PFSK-1 (cell line): ENCODE data around the gene AFAP1L2.

Experiments
- FOXP2 ChIP-seq: optimal IDR thresholded peaks from 2 replicates; pipeline ENCODE3; 2011; ENCODE audit warnings: borderline replicate concordance, control low read depth, inconsistent platforms; ENCODE audit not compliant: insufficient read depth; ENCODE audit errors: extremely low read length, extremely low read depth
- POLR2AphosphoS5 ChIP-seq: IDR thresholded peaks from 2 replicates; pipeline ENCODE4 v1.6.1; 2012; ENCODE audit warnings: low read depth, mild to moderate bottlenecking, control low read depth, low read length, moderate library complexity
- REST ChIP-seq, 2 experiments: IDR thresholded peaks; 2 replicates each; pipeline versions ENCODE4 v1.6.1 to v1.8.0; 2011 to 2012; ENCODE audit warnings: low read depth in 2 of 2, low read length in 2 of 2, control low read depth in 1 of 2, inconsistent platforms in 1 of 2, mild to moderate bottlenecking in 1 of 2, moderate library complexity in 1 of 2; ENCODE audit not compliant: insufficient read depth in 1 of 2
- SIN3A ChIP-seq: IDR thresholded peaks from 2 replicates; pipeline ENCODE4 v1.6.1; 2012; ENCODE audit warnings: mild to moderate bottlenecking, low read length, moderate library complexity, borderline replicate concordance; ENCODE audit not compliant: insufficient read depth
- TAF1 ChIP-seq: IDR thresholded peaks from 2 replicates; pipeline ENCODE4 v1.6.1; 2012; ENCODE audit warnings: low read length, control low read depth, borderline replicate concordance; ENCODE audit not compliant: insufficient read depth

AFAP1L2 gene

GRCh38 chr10:114260366-114260765 is 143.9 kb downstream of the AFAP1L2 start:
- TF ChIP-seq TAF1 (no peak), SIN3A (no peak), POLR2AphosphoS5 (no peak), REST (IDR thresholded peaks at IDR 0.05; ENCODE audit: insufficient read depth in 1 of 2, low read depth in 2 of 2, low read length in 2 of 2) (no peak), FOXP2 (no peak)

GRCh38 chr10:114259824-114260223 is 144.5 kb downstream of the AFAP1L2 start:
- TF ChIP-seq TAF1 = no peak

GRCh38 chr10:114258274-114258840 is 145.9 kb downstream of the AFAP1L2 start:
- no peak for TF ChIP-seq FOXP2
- TF ChIP-seq REST (IDR thresholded peaks at IDR 0.05; ENCODE audit: insufficient read depth in 1 of 2, low read depth in 2 of 2, low read length in 2 of 2) = no peak
- no peak for TF ChIP-seq SIN3A
- TF ChIP-seq POLR2AphosphoS5 = no peak
- TF ChIP-seq TAF1 = no peak

- TF ChIP-seq FOXP2 = no peak
- TF ChIP-seq TAF1 = no peak
- no peak for TF ChIP-seq SIN3A
- no peak for TF ChIP-seq POLR2AphosphoS5
- no peak for TF ChIP-seq REST (IDR thresholded peaks at IDR 0.05; ENCODE audit: insufficient read depth in 1 of 2, low read depth in 2 of 2, low read length in 2 of 2)
These were observed 146.8 kb downstream of the AFAP1L2 start for GRCh38 chr10:114257498-114257897.

- TF ChIP-seq FOXP2 (no peak), REST (IDR thresholded peaks at IDR 0.05; ENCODE audit: insufficient read depth in 1 of 2, low read depth in 2 of 2, low read length in 2 of 2) (no peak), TAF1 (no peak), POLR2AphosphoS5 (no peak), SIN3A (no peak)
These were observed 147.5 kb downstream of the AFAP1L2 start for GRCh38 chr10:114256822-114257221.
